K562 (cell line): ENCODE measurements around the gene PIK3CD. TPM values are rescaled to one million over a fixed set of nuclear protein-coding genes. Genes with fewer than 3 reads are reported as not detected.

Experiments
- ATAC-seq: fragments of 200-7000 bp; cut with Tn5 transposase; 3 replicates; pipeline ENCODE4 v1.9.1; 2020; ENCODE audit warnings: moderate library complexity
- BruUV-seq: library from RNA; stranded (reverse); fragments of 400-500 nt; replicated peaks from 2 replicates; lab custom pipeline; 2021; lab: Mats Ljungman, UMichigan
- CTCF ChIA-PET: fragments of 300-600 bp; formaldehyde crosslinking; extraction: SDS; loops from one replicate; lab custom pipeline; 2021; ENCODE audit warnings: low intra/inter-chr PET ratio; lab: Yijun Ruan, JAX
- POLR2A ChIA-PET: fragments of 300-600, 350-650 bp; sonication (Branson Sonifier 250); formaldehyde crosslinking; extraction: SDS; loops from one replicate; lab custom pipeline; 2021; ENCODE audit warnings: antibody characterized with exemption, inconsistent platforms; lab: Yijun Ruan, JAX
- DNase-seq, 4 experiments: peaks; one replicate each; pipeline versions ENCODE4 v3.0.0 to v3.0.0-alpha.2; 2011 to 2018; ENCODE audit warnings: low spot score in 3 of 4, mixed read lengths in 3 of 4; ENCODE audit errors: extremely low read depth in 1 of 4
- FAIRE-seq: peaks from 2 replicates; lab custom pipeline; 2011; peaks lifted over from hg19 to GRCh38; lab: Jason Lieb, UNC
- H2AFZ ChIP-seq: 2 replicates; pipeline ENCODE4 v1.6.0; 2011; ENCODE audit warnings: low read depth, low read length, control low read depth, inconsistent platforms
- H3K27ac ChIP-seq: fragments of 200-600 bp; 3 replicates; pipeline ENCODE4 v1.8.0; 2011; ENCODE audit warnings: low read depth, mild to moderate bottlenecking, control low read depth, inconsistent platforms, low read length, moderate library complexity, mixed read lengths; ENCODE audit errors: extremely low read depth
- H3K27me3 ChIP-seq, 2 experiments: fragments of 300-600 bp in 1 of 2; 2 replicates in 1 of 2; 3 replicates in 1 of 2; pipeline versions ENCODE4 v1.6.0 to v1.8.0; 2011; ENCODE audit warnings: inconsistent platforms in 2 of 2, low read length in 2 of 2, mild to moderate bottlenecking in 1 of 2, mixed read lengths in 1 of 2, moderate library complexity in 1 of 2; ENCODE audit not compliant: control insufficient read depth in 2 of 2, insufficient read depth in 2 of 2
- H3K36me3 ChIP-seq: fragments of 300-600 bp; 3 replicates; pipeline ENCODE4 v1.8.0; 2011; ENCODE audit warnings: mild to moderate bottlenecking, low read length, inconsistent platforms; ENCODE audit not compliant: control insufficient read depth, insufficient read depth
- H3K4me1 ChIP-seq, 2 experiments: fragments of 200-600 bp in 1 of 2; replicated peaks in 1 of 2; 2 replicates in 1 of 2; 3 replicates in 1 of 2; pipeline versions ENCODE4 v1.5.1 to v1.8.0; 2011; ENCODE audit warnings: inconsistent platforms in 2 of 2, low read length in 2 of 2, mild to moderate bottlenecking in 1 of 2, mixed read lengths in 1 of 2, moderate library complexity in 1 of 2; ENCODE audit not compliant: control insufficient read depth in 2 of 2, insufficient read depth in 2 of 2
- H3K4me2 ChIP-seq: 2 replicates; pipeline ENCODE4 v1.6.1; 2011; ENCODE audit warnings: low read length, control low read depth, inconsistent platforms, mixed read lengths; ENCODE audit not compliant: insufficient read depth
- H3K4me3 ChIP-seq: fragments of 200-600 bp; sonication (generic), shearing (Covaris generic); 2 replicates; pipeline ENCODE4 v1.5.1; 2016; ENCODE audit warnings: control low read depth, inconsistent platforms
- H3K79me2 ChIP-seq: fragments of 200-600 bp; 3 replicates; pipeline ENCODE4 v1.8.0; 2011; ENCODE audit warnings: low read length, inconsistent platforms; ENCODE audit not compliant: control insufficient read depth, insufficient read depth
- H3K9ac ChIP-seq, 2 experiments: 2 replicates each; pipeline versions ENCODE4 v1.6.0 to v1.6.1; 2011; ENCODE audit warnings: low read depth in 2 of 2, low read length in 2 of 2, control low read depth in 1 of 2, inconsistent platforms in 1 of 2, mild to moderate bottlenecking in 1 of 2, mixed read lengths in 1 of 2; ENCODE audit not compliant: insufficient read depth in 1 of 2
- H3K9me1 ChIP-seq: one replicate; pipeline ENCODE4 v1.6.0; 2011; ENCODE audit warnings: inconsistent platforms, mild to moderate bottlenecking, low read length, moderate library complexity; ENCODE audit not compliant: control insufficient read depth, insufficient read depth
- H3K9me3 ChIP-seq: replicated peaks from 2 replicates; pipeline ENCODE4 v1.5.1; 2011; ENCODE audit warnings: low read depth, low read length, inconsistent platforms; ENCODE audit not compliant: control insufficient read depth, insufficient read depth
- H4K20me1 ChIP-seq: replicated peaks from 2 replicates; pipeline ENCODE4 v1.6.1; 2011; ENCODE audit warnings: low read length, inconsistent platforms, mixed read lengths; ENCODE audit not compliant: control insufficient read depth, insufficient read depth
- CEBPG ChIP-seq, 3 experiments: fragments of 200-800 bp in 1 of 3; sonication (Bioruptor generic) in 1 of 3; sonication (generic) in 1 of 3; formaldehyde crosslinking in 1 of 3; IDR thresholded peaks in 2 of 3; conservative IDR thresholded peaks in 1 of 3; 2 replicates each; pipeline versions ENCODE4 v1.6.1 to v1.8.0; 2016 to 2022; ENCODE audit warnings: missing compliant biosample characterization in 2 of 3, missing genetic modification characterization in 2 of 3, mild to moderate bottlenecking in 1 of 3, missing genetic modification reagents in 1 of 3
- DIDO1 ChIP-seq: fragments of 450-650 bp; IDR thresholded peaks from 2 replicates; pipeline ENCODE4 v1.6.1; 2016; ENCODE audit warnings: low read depth, missing biosample characterization, missing genetic modification characterization
- SREBF1 ChIP-seq: fragments of 150-350 bp; IDR thresholded peaks from 2 replicates; pipeline ENCODE4 v1.6.1; 2014; ENCODE audit warnings: antibody characterized with exemption, low read depth, low read length, borderline replicate concordance
- ZNF165 ChIP-seq: fragments of 250-450 bp; sonication (Bioruptor Pico); IDR thresholded peaks from 2 replicates; pipeline ENCODE4 v1.4.0; 2020; ENCODE audit warnings: borderline replicate concordance
- ZNF668 ChIP-seq: fragments of 250-450 bp; sonication (Bioruptor Pico); IDR thresholded peaks from 2 replicates; pipeline ENCODE4 v1.8.0; 2022; ENCODE audit warnings: mild to moderate bottlenecking, inconsistent platforms
- WGBS: fragments of 100-300 bp; shearing (Covaris generic); methylation state at CpG from one replicate; pipeline ENCODE4 v1.1.6; 2016; ENCODE audit warnings: low coverage, mixed read lengths; ENCODE audit not compliant: insufficient coverage; ENCODE audit errors: missing lambda C conversion rate; 5-methylcytosine and 5-hydroxymethylcytosine counted together
- in situ Hi-C: fragments of 300-500 bp; cut with MboI; formaldehyde crosslinking; loops from 4 replicates; pipeline ENCODE4 v1.15.0; 2018; ENCODE audit warnings: inconsistent platforms, mixed read lengths
- intact Hi-C: fragments of 100-400 bp; cut with micrococcal nuclease; formaldehyde crosslinking; loops from 2 replicates; pipeline ENCODE4 v1.14.2; 2022
- polyA plus RNA-seq, 8 experiments: library from polyadenylated mRNA; depleted of rRNA in 4 of 8; stranded (reverse) in 5 of 8; unstranded in 3 of 8; fragments of >200 nt; fragmentation: Nextera tagmentation in 2 of 8; fragmentation: Illumina TruSeq in 1 of 8; extraction: Ambion mirVana in 2 of 8; extraction: Trizol in 1 of 8; gene quantifications; 2 replicates each; pipeline versions ENCODE4 v1.2.1 to v1.2.3, GENCODE V29; 2011 to 2014; ENCODE audit warnings: inconsistent platforms in 1 of 8, missing spikeins in 1 of 8
- total RNA-seq, 7 experiments: library from RNA; depleted of rRNA in 6 of 7; stranded (reverse); fragments of >200 nt in 6 of 7; fragmentation: Illumina TruSeq in 2 of 7; extraction: Trizol in 2 of 7; gene quantifications; 2 replicates each; pipeline versions ENCODE4 v1.2.1 to v1.2.3, GENCODE V29; 2011 to 2021; ENCODE audit warnings: low replicate concordance in 1 of 7

Gene PIK3CD
- total and polyA plus RNA-seq, 9 of the 15 experiments (the other 6 are each of a cell fraction or from before 2014, with no cell fraction given): 1.8 to 20.8 (median 7.2) TPM

DNA sequence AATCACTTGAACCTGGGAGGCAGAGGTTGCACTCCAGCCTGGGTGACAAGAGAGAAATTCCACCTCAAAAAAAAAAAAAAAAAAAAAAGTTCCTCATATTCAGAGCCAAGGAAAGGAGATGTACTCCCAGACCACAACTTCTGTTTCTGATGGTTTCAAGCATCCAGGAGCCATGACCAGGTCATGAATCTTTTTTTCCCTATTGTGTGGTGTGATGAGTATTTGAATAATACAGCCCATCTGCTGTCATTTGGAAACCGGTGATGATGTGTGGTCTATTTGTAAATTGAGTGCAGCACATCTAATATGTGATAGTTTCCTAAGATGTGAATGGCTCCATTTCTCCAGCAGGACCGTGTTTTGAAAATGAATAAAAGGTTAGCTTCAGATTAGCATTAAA, 18.6 kb downstream of the PIK3CD start:
- Histone ChIP-seq H3K4me1 (peaks cover 0 to 3% of the 10 kb centered on the region in 2 experiments; a peak in 1 of 5 replicates), H3K9me1 (no peaks in the 10 kb centered on the region), H3K27me3 (peaks cover 2 to 4% of the 10 kb centered on the region in 2 experiments; a peak in 2 of 5 replicates), H4K20me1 (no peaks in the 10 kb centered on the region), H3K36me3 (no peaks in the 10 kb centered on the region), H2AFZ (no peak overlapping the region), H3K4me2 (no peak overlapping the region), H3K79me2 (no peaks in the 10 kb centered on the region), H3K9me3 (no peaks in the 10 kb centered on the region), H3K4me3 (no peak overlapping the region), H3K27ac (no peak overlapping the region), H3K9ac (no peak overlapping the region)
- intact Hi-C loops (no loop called here), in situ Hi-C loops (no loop called here)
- ChIA-PET POLR2A (no interaction called here), CTCF (no interaction called here)
- DNase-seq (no peak), FAIRE-seq (no peak), ATAC-seq (no peak)
- WGBS: 26% methylated on average over 2 of the region's 2 CpGs
- TF ChIP-seq SREBF1: no peak
- no peak for TF ChIP-seq DIDO1 (tag)
- no peak for TF ChIP-seq ZNF668 (CRISPR knock-in tag)
- no peak for TF ChIP-seq ZNF165 (CRISPR knock-in tag)
- TF ChIP-seq CEBPG (CRISPR knock-in tag; IDR thresholded peaks at IDR 0.05): no peak
- TF ChIP-seq CEBPG (tag; conservative IDR thresholded peaks at IDR 0.05 in 1 of 2, IDR thresholded peaks at IDR 0.05 in 1 of 2): no peak
- no TSS peak for BruUV-seq
